Neural cell (in vitro differentiated cells): Measurements from ENCODE around the gene ADH5. TPM values are rescaled to one million over a fixed set of nuclear protein-coding genes. Genes with fewer than 3 reads are reported as not detected.

Source experiments
- H2AFZ ChIP-seq: fragments of 200-600, 300-800 bp; sonication (generic), shearing (Covaris generic); 2 replicates; pipeline ENCODE4 v1.6.0; 2014; ENCODE audit warnings: low read depth, mild to moderate bottlenecking, antibody characterized with exemption, low read length, moderate library complexity
- H3F3A ChIP-seq: fragments of 200-600 bp; shearing (Covaris generic); 2 replicates; pipeline ENCODE4 v1.6.1; 2016; ENCODE audit warnings: mild to moderate bottlenecking, moderate library complexity, mixed read lengths, antibody characterized with exemption, low read length; ENCODE audit not compliant: insufficient read depth, poor library complexity, severe bottlenecking
- H3K27ac ChIP-seq: fragments of 200-600, 300-800 bp; sonication (generic), shearing (Covaris generic); 2 replicates; pipeline ENCODE4 v1.5.1; 2014; ENCODE audit warnings: mild to moderate bottlenecking, low read length, moderate library complexity
- H3K27me3 ChIP-seq: fragments of 300-800, 200-600 bp; sonication (generic), shearing (Covaris generic); 2 replicates; pipeline ENCODE4 v1.6.0; 2014; ENCODE audit warnings: mild to moderate bottlenecking, low read depth, low read length, moderate library complexity; ENCODE audit not compliant: insufficient read depth
- H3K36me3 ChIP-seq: fragments of 300-800, 200-600 bp; sonication (generic), shearing (Covaris generic); 2 replicates; pipeline ENCODE4 v1.5.1; 2014; ENCODE audit warnings: mild to moderate bottlenecking, antibody characterized with exemption, low read length, moderate library complexity; ENCODE audit not compliant: insufficient read depth
- H3K4me2 ChIP-seq: fragments of 300-800, 200-600 bp; sonication (generic), shearing (Covaris generic); 2 replicates; pipeline ENCODE4 v1.6.0; 2014; ENCODE audit warnings: mild to moderate bottlenecking, low read length
- H3K4me3 ChIP-seq: fragments of 300-800, 200-600 bp; sonication (generic), shearing (Covaris generic); 2 replicates; pipeline ENCODE4 v1.5.1; 2014; ENCODE audit warnings: mild to moderate bottlenecking, low read length, moderate library complexity
- H3K79me2 ChIP-seq: fragments of 200-600 bp; shearing (Covaris generic); replicated peaks from 2 replicates; pipeline ENCODE4 v1.6.0; 2014; ENCODE audit warnings: mild to moderate bottlenecking, low read length, moderate library complexity; ENCODE audit not compliant: insufficient read depth
- H3K9ac ChIP-seq: fragments of 300-800, 200-600 bp; sonication (generic), shearing (Covaris generic); 2 replicates; pipeline ENCODE4 v1.6.1; 2016; ENCODE audit warnings: mild to moderate bottlenecking, low read length, mixed read lengths
- H3K9me2 ChIP-seq: fragments of 200-600 bp; shearing (Covaris generic); 2 replicates; pipeline ENCODE4 v1.6.1; 2016; ENCODE audit warnings: mild to moderate bottlenecking, low read length, mixed read lengths; ENCODE audit not compliant: insufficient read depth
- H3K9me3 ChIP-seq: fragments of 200-600, 300-800 bp; sonication (generic), shearing (Covaris generic); 2 replicates; pipeline ENCODE4 v1.6.1; 2016; ENCODE audit warnings: mild to moderate bottlenecking, mixed run types, low read length, moderate library complexity, mixed read lengths
- H4K20me1 ChIP-seq: fragments of 200-600 bp; shearing (Covaris generic); 2 replicates; pipeline ENCODE4 v1.6.1; 2016; ENCODE audit warnings: mild to moderate bottlenecking, mixed run types; ENCODE audit not compliant: insufficient read depth
- EP300 ChIP-seq: fragments of 450-650 bp; conservative IDR thresholded peaks from 2 replicates; pipeline ENCODE4 v1.6.1; 2014; ENCODE audit warnings: antibody characterized with exemption, mild to moderate bottlenecking, moderate library complexity; ENCODE audit not compliant: poor library complexity, severe bottlenecking
- EZH2 ChIP-seq: fragments of 200-600, 300-800 bp; shearing (Covaris generic), sonication (generic); IDR thresholded peaks from 2 replicates; pipeline ENCODE4 v1.6.1; 2014; ENCODE audit warnings: antibody characterized with exemption, low read length, borderline replicate concordance, mild to moderate bottlenecking; ENCODE audit not compliant: insufficient read depth, poor library complexity, severe bottlenecking
- MXI1 ChIP-seq: fragments of 450-650 bp; conservative IDR thresholded peaks from 2 replicates; pipeline ENCODE4 v1.6.1; 2014; ENCODE audit warnings: antibody characterized with exemption, mild to moderate bottlenecking; ENCODE audit not compliant: poor library complexity, severe bottlenecking
- POLR2AphosphoS5 ChIP-seq: IDR thresholded peaks from 2 replicates; pipeline ENCODE4 v1.6.1; 2012
- RAD21 ChIP-seq: fragments of 450-650 bp; conservative IDR thresholded peaks from 2 replicates; pipeline ENCODE4 v1.6.1; 2014; ENCODE audit warnings: antibody characterized with exemption, mild to moderate bottlenecking, moderate library complexity
- SMC3 ChIP-seq: fragments of 450-650 bp; conservative IDR thresholded peaks from 2 replicates; pipeline ENCODE4 v1.6.1; 2014; ENCODE audit warnings: antibody characterized with exemption, mild to moderate bottlenecking, moderate library complexity; ENCODE audit not compliant: poor library complexity
- TAF1 ChIP-seq: IDR thresholded peaks from 2 replicates; pipeline ENCODE4 v1.6.1; 2012; ENCODE audit warnings: low read depth
- polyA minus RNA-seq: library from RNA; depleted of rRNA, polyadenylated mRNA; stranded (reverse); fragments of >200 nt; gene quantifications from 2 replicates; pipeline ENCODE4 v1.2.3, GENCODE V29; 2014
- polyA plus RNA-seq: library from polyadenylated mRNA; depleted of rRNA; stranded (reverse); fragments of >200 nt; gene quantifications from 2 replicates; pipeline ENCODE4 v1.2.3, GENCODE V29; 2014
- TF ChIP-seq, protein P1 (sequence below): IDR thresholded peaks from 2 replicates; pipeline ENCODE4 v1.6.1; 2012; ENCODE audit warnings: borderline replicate concordance
- TF ChIP-seq, protein P2 (sequence below): fragments of 450-650 bp; IDR thresholded peaks from 2 replicates; pipeline ENCODE4 v1.5.1; 2014; ENCODE audit warnings: antibody characterized with exemption, mild to moderate bottlenecking, moderate library complexity; ENCODE audit not compliant: poor library complexity, severe bottlenecking

ADH5 gene
- 185 and 201 TPM in 2 replicates for polyA plus RNA-seq
- 203 and 214 TPM in 2 replicates for polyA minus RNA-seq

DNA sequence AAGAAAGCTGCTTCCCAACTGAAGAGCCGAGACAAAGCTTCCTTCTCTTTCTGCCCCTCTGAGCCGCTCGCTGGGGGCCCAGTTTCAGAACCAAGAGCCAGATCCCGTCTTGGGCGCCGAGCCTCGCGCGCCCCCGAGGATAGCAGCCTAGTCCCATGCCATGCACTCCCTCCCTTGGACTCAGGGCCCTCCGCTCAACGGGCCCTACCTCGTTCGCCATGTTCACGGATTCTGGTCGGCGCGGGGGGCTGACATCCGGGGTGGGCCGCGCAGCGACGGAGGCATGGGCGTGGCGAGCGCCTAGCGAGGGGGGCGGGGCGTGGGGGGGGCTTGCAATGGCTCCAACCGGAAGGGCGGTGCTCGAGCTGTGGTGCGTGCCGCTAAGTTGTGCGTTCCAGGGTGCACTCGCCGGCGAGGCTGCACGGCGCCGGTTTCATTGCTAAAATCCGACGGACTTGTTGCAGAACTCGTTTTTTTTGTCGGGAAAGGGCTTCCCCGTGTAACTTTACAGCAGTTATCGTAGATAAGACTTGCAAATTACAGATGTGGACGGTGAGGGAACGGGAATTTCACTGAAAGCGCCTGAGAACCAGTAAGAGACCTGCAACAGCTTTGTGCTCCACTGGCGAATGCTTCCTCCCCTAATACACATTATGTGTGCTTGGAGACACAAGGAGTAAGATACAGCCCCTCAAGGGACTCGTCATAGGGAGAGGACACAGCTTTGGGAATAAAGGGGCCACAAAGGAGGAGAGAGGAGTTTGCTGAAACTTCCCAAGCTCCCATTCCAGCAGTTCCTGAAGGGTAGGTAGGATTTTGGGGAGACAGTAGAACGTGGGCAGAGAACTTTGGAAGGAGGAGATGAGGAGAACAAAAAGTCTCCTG is at the start of gene ADH5:
ADH5 (minus strand) TSS at position 308 of the 885 bp plus-strand sequence; CDS start at position 220, 88 bp downstream.
- H4K20me1 ChIP-seq: no peaks in the 10 kb centered on the region
- H2AFZ ChIP-seq: peak within 1 kb of the TSS; percentile 93
- H3K9me2 ChIP-seq: no peaks in the 10 kb centered on the region
- peak within 1 kb of the TSS; percentile 89 for H3K9ac ChIP-seq
- H3F3A ChIP-seq: no peaks in the 10 kb centered on the region
- peak within 1 kb of the TSS; percentile 99 for H3K4me2 ChIP-seq
- H3K79me2 ChIP-seq: peaks cover 36% of the 10 kb centered on the region
- H3K27ac ChIP-seq: peak within 1 kb of the TSS; percentile 87
- H3K27me3 ChIP-seq: no peaks in the 10 kb centered on the region
- no peaks in the 10 kb centered on the region for H3K36me3 ChIP-seq
- no peaks in the 10 kb centered on the region for H3K9me3 ChIP-seq
- peak within 1 kb of the TSS; percentile 89 for H3K4me3 ChIP-seq
- TF ChIP-seq TAF1 (peak; percentile 92), SMC3 (peak; percentile 18), POLR2AphosphoS5 (peak; percentile 96), RAD21 (peak; percentile 27), MXI1 (peak; percentile 70), EZH2 (no peak), EP300 (no peak)
- TF ChIP-seq, protein P1, sequence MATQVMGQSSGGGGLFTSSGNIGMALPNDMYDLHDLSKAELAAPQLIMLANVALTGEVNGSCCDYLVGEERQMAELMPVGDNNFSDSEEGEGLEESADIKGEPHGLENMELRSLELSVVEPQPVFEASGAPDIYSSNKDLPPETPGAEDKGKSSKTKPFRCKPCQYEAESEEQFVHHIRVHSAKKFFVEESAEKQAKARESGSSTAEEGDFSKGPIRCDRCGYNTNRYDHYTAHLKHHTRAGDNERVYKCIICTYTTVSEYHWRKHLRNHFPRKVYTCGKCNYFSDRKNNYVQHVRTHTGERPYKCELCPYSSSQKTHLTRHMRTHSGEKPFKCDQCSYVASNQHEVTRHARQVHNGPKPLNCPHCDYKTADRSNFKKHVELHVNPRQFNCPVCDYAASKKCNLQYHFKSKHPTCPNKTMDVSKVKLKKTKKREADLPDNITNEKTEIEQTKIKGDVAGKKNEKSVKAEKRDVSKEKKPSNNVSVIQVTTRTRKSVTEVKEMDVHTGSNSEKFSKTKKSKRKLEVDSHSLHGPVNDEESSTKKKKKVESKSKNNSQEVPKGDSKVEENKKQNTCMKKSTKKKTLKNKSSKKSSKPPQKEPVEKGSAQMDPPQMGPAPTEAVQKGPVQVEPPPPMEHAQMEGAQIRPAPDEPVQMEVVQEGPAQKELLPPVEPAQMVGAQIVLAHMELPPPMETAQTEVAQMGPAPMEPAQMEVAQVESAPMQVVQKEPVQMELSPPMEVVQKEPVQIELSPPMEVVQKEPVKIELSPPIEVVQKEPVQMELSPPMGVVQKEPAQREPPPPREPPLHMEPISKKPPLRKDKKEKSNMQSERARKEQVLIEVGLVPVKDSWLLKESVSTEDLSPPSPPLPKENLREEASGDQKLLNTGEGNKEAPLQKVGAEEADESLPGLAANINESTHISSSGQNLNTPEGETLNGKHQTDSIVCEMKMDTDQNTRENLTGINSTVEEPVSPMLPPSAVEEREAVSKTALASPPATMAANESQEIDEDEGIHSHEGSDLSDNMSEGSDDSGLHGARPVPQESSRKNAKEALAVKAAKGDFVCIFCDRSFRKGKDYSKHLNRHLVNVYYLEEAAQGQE: peak; percentile 87
- TF ChIP-seq, protein P2, sequence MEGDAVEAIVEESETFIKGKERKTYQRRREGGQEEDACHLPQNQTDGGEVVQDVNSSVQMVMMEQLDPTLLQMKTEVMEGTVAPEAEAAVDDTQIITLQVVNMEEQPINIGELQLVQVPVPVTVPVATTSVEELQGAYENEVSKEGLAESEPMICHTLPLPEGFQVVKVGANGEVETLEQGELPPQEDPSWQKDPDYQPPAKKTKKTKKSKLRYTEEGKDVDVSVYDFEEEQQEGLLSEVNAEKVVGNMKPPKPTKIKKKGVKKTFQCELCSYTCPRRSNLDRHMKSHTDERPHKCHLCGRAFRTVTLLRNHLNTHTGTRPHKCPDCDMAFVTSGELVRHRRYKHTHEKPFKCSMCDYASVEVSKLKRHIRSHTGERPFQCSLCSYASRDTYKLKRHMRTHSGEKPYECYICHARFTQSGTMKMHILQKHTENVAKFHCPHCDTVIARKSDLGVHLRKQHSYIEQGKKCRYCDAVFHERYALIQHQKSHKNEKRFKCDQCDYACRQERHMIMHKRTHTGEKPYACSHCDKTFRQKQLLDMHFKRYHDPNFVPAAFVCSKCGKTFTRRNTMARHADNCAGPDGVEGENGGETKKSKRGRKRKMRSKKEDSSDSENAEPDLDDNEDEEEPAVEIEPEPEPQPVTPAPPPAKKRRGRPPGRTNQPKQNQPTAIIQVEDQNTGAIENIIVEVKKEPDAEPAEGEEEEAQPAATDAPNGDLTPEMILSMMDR: peak; percentile 16

DNA sequence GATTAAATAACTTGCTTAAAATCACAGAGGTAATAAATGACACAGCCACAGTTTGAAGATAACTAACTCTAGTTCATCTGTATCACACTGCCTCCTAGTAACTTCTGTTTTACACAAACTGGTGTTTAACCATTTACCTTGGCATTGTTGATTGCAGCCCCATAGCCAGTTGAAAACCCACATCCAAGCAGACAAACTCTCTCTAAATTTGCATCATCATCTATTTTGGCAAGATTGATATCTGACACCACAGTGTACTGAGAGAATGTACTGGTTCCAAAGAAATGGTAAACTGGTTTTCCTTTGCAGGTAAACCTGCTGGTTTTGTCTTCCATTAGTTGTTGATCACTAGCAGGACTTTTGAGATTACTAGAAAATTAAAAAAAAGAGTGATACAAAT is 47.7 kb upstream of the ADH5 start:
- Histone ChIP-seq H3F3A (no peaks in the 10 kb centered on the region), H3K79me2 (no peaks in the 10 kb centered on the region), H3K27ac (no peak overlapping the region), H3K9me2 (no peaks in the 10 kb centered on the region), H3K27me3 (no peaks in the 10 kb centered on the region), H3K9ac (no peak overlapping the region), H3K9me3 (no peaks in the 10 kb centered on the region), H3K4me2 (no peak overlapping the region), H2AFZ (no peak overlapping the region), H3K4me3 (no peak overlapping the region), H4K20me1 (no peaks in the 10 kb centered on the region), H3K36me3 (no peaks in the 10 kb centered on the region)
- TF ChIP-seq POLR2AphosphoS5 (no peak), MXI1 (no peak), RAD21 (no peak), EP300 (no peak), EZH2 (no peak), TAF1 (no peak), SMC3 (no peak)
- TF ChIP-seq, protein P1: no peak
- TF ChIP-seq, protein P2: no peak
